K562 (cell line): ENCODE data around the gene MAML3. TPM values are rescaled to one million over a fixed set of nuclear protein-coding genes. Genes with fewer than 3 reads are reported as not detected.

ENCODE experiments used
- ATAC-seq: fragments of 200-7000 bp; cut with Tn5 transposase; 3 replicates; pipeline ENCODE4 v1.9.1; 2020; ENCODE audit warnings: moderate library complexity
- BruUV-seq: library from RNA; stranded (reverse); fragments of 400-500 nt; replicated peaks from 2 replicates; lab custom pipeline; 2021; lab: Mats Ljungman, UMichigan
- CTCF ChIA-PET: fragments of 300-600 bp; formaldehyde crosslinking; extraction: SDS; loops from one replicate; lab custom pipeline; 2021; ENCODE audit warnings: low intra/inter-chr PET ratio; lab: Yijun Ruan, JAX
- POLR2A ChIA-PET: fragments of 300-600, 350-650 bp; sonication (Branson Sonifier 250); formaldehyde crosslinking; extraction: SDS; loops from one replicate; lab custom pipeline; 2021; ENCODE audit warnings: antibody characterized with exemption, inconsistent platforms; lab: Yijun Ruan, JAX
- DNase-seq, 4 experiments: peaks; one replicate each; pipeline versions ENCODE4 v3.0.0 to v3.0.0-alpha.2; 2011 to 2018; ENCODE audit warnings: low spot score in 3 of 4, mixed read lengths in 3 of 4; ENCODE audit errors: extremely low read depth in 1 of 4
- FAIRE-seq: peaks from 2 replicates; lab custom pipeline; 2011; peaks lifted over from hg19 to GRCh38; lab: Jason Lieb, UNC
- H2AFZ ChIP-seq: 2 replicates; pipeline ENCODE4 v1.6.0; 2011; ENCODE audit warnings: low read depth, low read length, control low read depth, inconsistent platforms
- H3K27ac ChIP-seq: fragments of 200-600 bp; 3 replicates; pipeline ENCODE4 v1.8.0; 2011; ENCODE audit warnings: low read depth, mild to moderate bottlenecking, control low read depth, inconsistent platforms, low read length, moderate library complexity, mixed read lengths; ENCODE audit errors: extremely low read depth
- H3K27me3 ChIP-seq, 2 experiments: fragments of 300-600 bp in 1 of 2; 2 replicates in 1 of 2; 3 replicates in 1 of 2; pipeline versions ENCODE4 v1.6.0 to v1.8.0; 2011; ENCODE audit warnings: inconsistent platforms in 2 of 2, low read length in 2 of 2, mild to moderate bottlenecking in 1 of 2, mixed read lengths in 1 of 2, moderate library complexity in 1 of 2; ENCODE audit not compliant: control insufficient read depth in 2 of 2, insufficient read depth in 2 of 2
- H3K36me3 ChIP-seq: fragments of 300-600 bp; 3 replicates; pipeline ENCODE4 v1.8.0; 2011; ENCODE audit warnings: mild to moderate bottlenecking, low read length, inconsistent platforms; ENCODE audit not compliant: control insufficient read depth, insufficient read depth
- H3K4me1 ChIP-seq, 2 experiments: fragments of 200-600 bp in 1 of 2; replicated peaks in 1 of 2; 2 replicates in 1 of 2; 3 replicates in 1 of 2; pipeline versions ENCODE4 v1.5.1 to v1.8.0; 2011; ENCODE audit warnings: inconsistent platforms in 2 of 2, low read length in 2 of 2, mild to moderate bottlenecking in 1 of 2, mixed read lengths in 1 of 2, moderate library complexity in 1 of 2; ENCODE audit not compliant: control insufficient read depth in 2 of 2, insufficient read depth in 2 of 2
- H3K4me2 ChIP-seq: 2 replicates; pipeline ENCODE4 v1.6.1; 2011; ENCODE audit warnings: low read length, control low read depth, inconsistent platforms, mixed read lengths; ENCODE audit not compliant: insufficient read depth
- H3K4me3 ChIP-seq: fragments of 200-600 bp; sonication (generic), shearing (Covaris generic); 2 replicates; pipeline ENCODE4 v1.5.1; 2016; ENCODE audit warnings: control low read depth, inconsistent platforms
- H3K79me2 ChIP-seq: fragments of 200-600 bp; 3 replicates; pipeline ENCODE4 v1.8.0; 2011; ENCODE audit warnings: low read length, inconsistent platforms; ENCODE audit not compliant: control insufficient read depth, insufficient read depth
- H3K9ac ChIP-seq, 2 experiments: 2 replicates each; pipeline versions ENCODE4 v1.6.0 to v1.6.1; 2011; ENCODE audit warnings: low read depth in 2 of 2, low read length in 2 of 2, control low read depth in 1 of 2, inconsistent platforms in 1 of 2, mild to moderate bottlenecking in 1 of 2, mixed read lengths in 1 of 2; ENCODE audit not compliant: insufficient read depth in 1 of 2
- H3K9me1 ChIP-seq: one replicate; pipeline ENCODE4 v1.6.0; 2011; ENCODE audit warnings: inconsistent platforms, mild to moderate bottlenecking, low read length, moderate library complexity; ENCODE audit not compliant: control insufficient read depth, insufficient read depth
- H3K9me3 ChIP-seq: replicated peaks from 2 replicates; pipeline ENCODE4 v1.5.1; 2011; ENCODE audit warnings: low read depth, low read length, inconsistent platforms; ENCODE audit not compliant: control insufficient read depth, insufficient read depth
- H4K20me1 ChIP-seq: replicated peaks from 2 replicates; pipeline ENCODE4 v1.6.1; 2011; ENCODE audit warnings: low read length, inconsistent platforms, mixed read lengths; ENCODE audit not compliant: control insufficient read depth, insufficient read depth
- CEBPB ChIP-seq: fragments of 450-650 bp; IDR thresholded peaks from 2 replicates; pipeline ENCODE4 v1.6.1; 2016; ENCODE audit warnings: missing genetic modification characterization, missing compliant biosample characterization
- CEBPG ChIP-seq, 3 experiments: fragments of 200-800 bp in 1 of 3; sonication (Bioruptor generic) in 1 of 3; sonication (generic) in 1 of 3; formaldehyde crosslinking in 1 of 3; IDR thresholded peaks in 2 of 3; conservative IDR thresholded peaks in 1 of 3; 2 replicates each; pipeline versions ENCODE4 v1.6.1 to v1.8.0; 2016 to 2022; ENCODE audit warnings: missing compliant biosample characterization in 2 of 3, missing genetic modification characterization in 2 of 3, mild to moderate bottlenecking in 1 of 3, missing genetic modification reagents in 1 of 3
- FOXO4 ChIP-seq: fragments of 450-650 bp; formaldehyde crosslinking; IDR thresholded peaks from 2 replicates; pipeline ENCODE4 v1.4.0; 2020; ENCODE audit warnings: mild to moderate bottlenecking, moderate library complexity
- WGBS: fragments of 100-300 bp; shearing (Covaris generic); methylation state at CpG from one replicate; pipeline ENCODE4 v1.1.6; 2016; ENCODE audit warnings: low coverage, mixed read lengths; ENCODE audit not compliant: insufficient coverage; ENCODE audit errors: missing lambda C conversion rate; 5-methylcytosine and 5-hydroxymethylcytosine counted together
- in situ Hi-C: fragments of 300-500 bp; cut with MboI; formaldehyde crosslinking; loops from 4 replicates; pipeline ENCODE4 v1.15.0; 2018; ENCODE audit warnings: inconsistent platforms, mixed read lengths
- intact Hi-C: fragments of 100-400 bp; cut with micrococcal nuclease; formaldehyde crosslinking; loops from 2 replicates; pipeline ENCODE4 v1.14.2; 2022
- polyA plus RNA-seq, 8 experiments: library from polyadenylated mRNA; depleted of rRNA in 4 of 8; stranded (reverse) in 5 of 8; unstranded in 3 of 8; fragments of >200 nt; fragmentation: Nextera tagmentation in 2 of 8; fragmentation: Illumina TruSeq in 1 of 8; extraction: Ambion mirVana in 2 of 8; extraction: Trizol in 1 of 8; gene quantifications; 2 replicates each; pipeline versions ENCODE4 v1.2.1 to v1.2.3, GENCODE V29; 2011 to 2014; ENCODE audit warnings: inconsistent platforms in 1 of 8, missing spikeins in 1 of 8
- total RNA-seq, 7 experiments: library from RNA; depleted of rRNA in 6 of 7; stranded (reverse); fragments of >200 nt in 6 of 7; fragmentation: Illumina TruSeq in 2 of 7; extraction: Trizol in 2 of 7; gene quantifications; 2 replicates each; pipeline versions ENCODE4 v1.2.1 to v1.2.3, GENCODE V29; 2011 to 2021; ENCODE audit warnings: low replicate concordance in 1 of 7
- TF ChIP-seq, protein P1 (sequence below): fragments of 450-650 bp; IDR thresholded peaks from 2 replicates; pipeline ENCODE4 v1.6.1; 2016; ENCODE audit warnings: missing biosample characterization, missing genetic modification characterization

The MAML3 gene
- total and polyA plus RNA-seq, 9 of the 15 experiments (the other 6 are each of a cell fraction or from before 2014, with no cell fraction given): 0.01 to 0.55 (median 0.25) TPM

- DNase-seq: no peak
- no peaks in the 10 kb centered on the region for H4K20me1 ChIP-seq
- no peaks in the 10 kb centered on the region for H3K4me1 ChIP-seq
- in situ Hi-C loops: no loop called here
- 40% methylated on average over 4 of the region's 4 CpGs for WGBS
- no peaks in the 10 kb centered on the region for H3K36me3 ChIP-seq
- no peak overlapping the region for H2AFZ ChIP-seq
- TF ChIP-seq FOXO4 (CRISPR knock-in tag) (no peak), CEBPG (CRISPR knock-in tag; IDR thresholded peaks at IDR 0.05) (peak; percentile 12; the same call in 1 of the 2 replicates), CEBPG (tag; conservative IDR thresholded peaks at IDR 0.05 in 1 of 2, IDR thresholded peaks at IDR 0.05 in 1 of 2) (peak; percentile 71 to 97), CEBPB (peak; percentile 95)
- TF ChIP-seq, protein P1, sequence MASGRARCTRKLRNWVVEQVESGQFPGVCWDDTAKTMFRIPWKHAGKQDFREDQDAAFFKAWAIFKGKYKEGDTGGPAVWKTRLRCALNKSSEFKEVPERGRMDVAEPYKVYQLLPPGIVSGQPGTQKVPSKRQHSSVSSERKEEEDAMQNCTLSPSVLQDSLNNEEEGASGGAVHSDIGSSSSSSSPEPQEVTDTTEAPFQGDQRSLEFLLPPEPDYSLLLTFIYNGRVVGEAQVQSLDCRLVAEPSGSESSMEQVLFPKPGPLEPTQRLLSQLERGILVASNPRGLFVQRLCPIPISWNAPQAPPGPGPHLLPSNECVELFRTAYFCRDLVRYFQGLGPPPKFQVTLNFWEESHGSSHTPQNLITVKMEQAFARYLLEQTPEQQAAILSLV: peak; percentile 51; the same call in 1 of the 2 replicates
- no TSS peak for BruUV-seq
- no peak overlapping the region for H3K4me3 ChIP-seq
- H3K27ac ChIP-seq: no peak overlapping the region
- no peaks in the 10 kb centered on the region for H3K79me2 ChIP-seq
- H3K9me1 ChIP-seq: no peaks in the 10 kb centered on the region
- intact Hi-C loops: no loop called here
- no peak overlapping the region for H3K4me2 ChIP-seq
- no peak for FAIRE-seq
- no peak overlapping the region for H3K9ac ChIP-seq
- ATAC-seq: no peak
- H3K9me3 ChIP-seq: no peaks in the 10 kb centered on the region
- peaks cover 7 to 12% of the 10 kb centered on the region in 2 experiments; a peak in 3 of 5 replicates for H3K27me3 ChIP-seq
- CTCF ChIA-PET: no interaction called here
- POLR2A ChIA-PET: no interaction called here
Observed at GRCh38 chr4:139790291-139790690, 363.7 kb downstream of the MAML3 start.
